ENCODE results near the gene PIP5K1B. TPM values are rescaled to one million over a fixed set of nuclear protein-coding genes. Genes with fewer than 3 reads are reported as not detected.
A peak's percentile ranks its signal among the peaks of the same experiment; 100 is the strongest.

Gene PIP5K1B
- total RNA-seq, 3 donors from 2014 or later: 60.0 to 122 (median 73.3) TPM

- peak; percentile 48 to 75 (median 57) for DNase-seq
- Histone ChIP-seq H3K9me3 (no peaks in the 10 kb centered on the region), H3K36me3 (ENCODE audit: low read depth) (no peaks in the 10 kb centered on the region), H3K4me1 (ENCODE audit: low read depth) (peaks cover 24% of the 10 kb centered on the region), H3K4me3 (no peak overlapping the region)
- intact Hi-C loops (cut with DNase I, micrococcal nuclease): no loop called here
- ATAC-seq: peak; percentile 82
- no peak for TF ChIP-seq CTCF (IDR thresholded peaks at IDR 0.05)
Measured at GRCh38 chr9:68739621-68740174, 34.7 kb downstream of the PIP5K1B start.

GRCh38 chr9:68740561-68740960, 35.5 kb downstream of the PIP5K1B start:
- ATAC-seq (peak; percentile 88), DNase-seq (peak in 2 of 3 donors; percentile 19 to 87)
- intact Hi-C loops (cut with DNase I, micrococcal nuclease): no loop called here
- Histone ChIP-seq H3K9me3 (no peaks in the 10 kb centered on the region), H3K36me3 (ENCODE audit: low read depth) (no peaks in the 10 kb centered on the region), H3K4me3 (no peak overlapping the region), H3K4me1 (ENCODE audit: low read depth) (peaks cover 24% of the 10 kb centered on the region)
- TF ChIP-seq CTCF (IDR thresholded peaks at IDR 0.05): no peak

DNA sequence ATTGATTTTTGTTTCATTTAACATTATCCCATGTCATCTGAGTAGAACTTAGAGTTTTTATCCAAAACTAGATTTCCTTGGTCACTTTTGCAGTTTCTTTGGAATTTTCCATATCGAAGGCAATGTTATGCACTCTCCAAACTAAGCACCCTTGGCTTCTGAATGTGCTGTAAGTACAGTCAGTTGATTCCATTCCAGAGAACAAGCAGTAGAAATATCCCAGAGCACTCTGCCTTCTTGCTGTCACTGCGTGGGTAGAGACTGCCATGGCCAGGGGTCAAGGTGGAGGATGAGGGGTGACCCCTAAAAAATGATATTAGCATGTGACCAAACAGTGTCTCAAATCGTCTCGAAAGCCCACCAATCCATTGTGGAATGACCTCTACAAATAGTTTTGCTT, 36.2 kb downstream of the PIP5K1B start:
- no peaks in the 10 kb centered on the region for H3K36me3 ChIP-seq (ENCODE audit: low read depth)
- DNase-seq: peak in 1 of 3 donors; percentile 23
- intact Hi-C loops (cut with DNase I, micrococcal nuclease): no loop called here
- TF ChIP-seq CTCF (IDR thresholded peaks at IDR 0.05): no peak
- no peaks in the 10 kb centered on the region for H3K9me3 ChIP-seq
- H3K4me3 ChIP-seq: no peak overlapping the region
- ATAC-seq: no peak
- H3K4me1 ChIP-seq (ENCODE audit: low read depth): peaks cover 22% of the 10 kb centered on the region

DNA sequence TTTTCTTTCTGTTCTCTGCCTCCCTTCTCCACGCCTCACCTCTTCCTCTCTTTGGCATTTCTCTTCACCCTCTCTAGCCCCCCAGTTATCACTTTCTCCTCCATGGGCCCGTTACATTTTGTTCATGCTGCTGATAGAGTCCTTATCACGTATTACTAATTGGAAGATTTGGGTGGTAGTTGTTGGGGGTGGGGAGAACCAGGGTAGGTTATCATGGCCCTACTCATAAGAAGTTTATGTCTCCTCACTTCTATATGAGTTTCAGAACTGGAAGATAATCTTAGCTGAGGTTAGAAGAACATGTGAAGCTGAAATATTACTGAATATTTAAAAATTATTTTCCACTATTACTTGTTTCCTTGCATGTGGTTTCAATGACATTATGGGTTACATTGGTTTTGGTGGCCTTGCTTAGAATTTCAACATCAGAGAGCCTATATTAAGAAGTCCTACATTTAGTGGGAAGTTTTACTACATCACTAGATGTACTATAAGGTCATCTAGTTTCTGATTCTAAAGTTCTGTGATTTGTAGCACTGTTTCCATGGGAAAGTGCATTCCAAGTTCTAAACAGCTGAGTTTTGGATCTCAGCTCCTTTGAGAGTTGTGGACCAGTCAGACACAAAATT, 36.8 kb downstream of the PIP5K1B start:
- no peak for TF ChIP-seq CTCF (IDR thresholded peaks at IDR 0.05)
- Histone ChIP-seq H3K9me3 (no peaks in the 10 kb centered on the region), H3K36me3 (ENCODE audit: low read depth) (no peaks in the 10 kb centered on the region), H3K4me1 (ENCODE audit: low read depth) (peaks cover 27% of the 10 kb centered on the region), H3K4me3 (no peak overlapping the region)
- no peak for ATAC-seq
- no peak for DNase-seq
- intact Hi-C loops (cut with DNase I, micrococcal nuclease): no loop called here

GRCh38 chr9:68742333-68742730, 37.3 kb downstream of the PIP5K1B start:
- Histone ChIP-seq H3K4me1 (ENCODE audit: low read depth) (peaks cover 31% of the 10 kb centered on the region), H3K4me3 (no peak overlapping the region), H3K36me3 (ENCODE audit: low read depth) (no peaks in the 10 kb centered on the region), H3K9me3 (no peaks in the 10 kb centered on the region)
- ATAC-seq (no peak), DNase-seq (no peak)
- TF ChIP-seq CTCF (IDR thresholded peaks at IDR 0.05): no peak
- intact Hi-C loops (cut with DNase I, micrococcal nuclease): no loop called here
